K562 (cell line): ENCODE results near the gene CITED1. TPM values are rescaled to one million over a fixed set of nuclear protein-coding genes. Genes with fewer than 3 reads are reported as not detected.

ENCODE experiments used
- ATAC-seq: fragments of 200-7000 bp; cut with Tn5 transposase; 3 replicates; pipeline ENCODE4 v1.9.1; 2020; ENCODE audit warnings: moderate library complexity
- BruUV-seq: library from RNA; stranded (reverse); fragments of 400-500 nt; replicated peaks from 2 replicates; lab custom pipeline; 2021; lab: Mats Ljungman, UMichigan
- CTCF ChIA-PET: fragments of 300-600 bp; formaldehyde crosslinking; extraction: SDS; loops from one replicate; lab custom pipeline; 2021; ENCODE audit warnings: low intra/inter-chr PET ratio; lab: Yijun Ruan, JAX
- POLR2A ChIA-PET: fragments of 300-600, 350-650 bp; sonication (Branson Sonifier 250); formaldehyde crosslinking; extraction: SDS; loops from one replicate; lab custom pipeline; 2021; ENCODE audit warnings: antibody characterized with exemption, inconsistent platforms; lab: Yijun Ruan, JAX
- DNase-seq, 4 experiments: peaks; one replicate each; pipeline versions ENCODE4 v3.0.0 to v3.0.0-alpha.2; 2011 to 2018; ENCODE audit warnings: low spot score in 3 of 4, mixed read lengths in 3 of 4; ENCODE audit errors: extremely low read depth in 1 of 4
- FAIRE-seq: peaks from 2 replicates; lab custom pipeline; 2011; peaks lifted over from hg19 to GRCh38; lab: Jason Lieb, UNC
- H2AFZ ChIP-seq: 2 replicates; pipeline ENCODE4 v1.6.0; 2011; ENCODE audit warnings: low read depth, low read length, control low read depth, inconsistent platforms
- H3K27ac ChIP-seq: fragments of 200-600 bp; 3 replicates; pipeline ENCODE4 v1.8.0; 2011; ENCODE audit warnings: low read depth, mild to moderate bottlenecking, control low read depth, inconsistent platforms, low read length, moderate library complexity, mixed read lengths; ENCODE audit errors: extremely low read depth
- H3K27me3 ChIP-seq, 2 experiments: fragments of 300-600 bp in 1 of 2; 2 replicates in 1 of 2; 3 replicates in 1 of 2; pipeline versions ENCODE4 v1.6.0 to v1.8.0; 2011; ENCODE audit warnings: inconsistent platforms in 2 of 2, low read length in 2 of 2, mild to moderate bottlenecking in 1 of 2, mixed read lengths in 1 of 2, moderate library complexity in 1 of 2; ENCODE audit not compliant: control insufficient read depth in 2 of 2, insufficient read depth in 2 of 2
- H3K36me3 ChIP-seq: fragments of 300-600 bp; 3 replicates; pipeline ENCODE4 v1.8.0; 2011; ENCODE audit warnings: mild to moderate bottlenecking, low read length, inconsistent platforms; ENCODE audit not compliant: control insufficient read depth, insufficient read depth
- H3K4me1 ChIP-seq, 2 experiments: fragments of 200-600 bp in 1 of 2; replicated peaks in 1 of 2; 2 replicates in 1 of 2; 3 replicates in 1 of 2; pipeline versions ENCODE4 v1.5.1 to v1.8.0; 2011; ENCODE audit warnings: inconsistent platforms in 2 of 2, low read length in 2 of 2, mild to moderate bottlenecking in 1 of 2, mixed read lengths in 1 of 2, moderate library complexity in 1 of 2; ENCODE audit not compliant: control insufficient read depth in 2 of 2, insufficient read depth in 2 of 2
- H3K4me2 ChIP-seq: 2 replicates; pipeline ENCODE4 v1.6.1; 2011; ENCODE audit warnings: low read length, control low read depth, inconsistent platforms, mixed read lengths; ENCODE audit not compliant: insufficient read depth
- H3K4me3 ChIP-seq: fragments of 200-600 bp; sonication (generic), shearing (Covaris generic); 2 replicates; pipeline ENCODE4 v1.5.1; 2016; ENCODE audit warnings: control low read depth, inconsistent platforms
- H3K79me2 ChIP-seq: fragments of 200-600 bp; 3 replicates; pipeline ENCODE4 v1.8.0; 2011; ENCODE audit warnings: low read length, inconsistent platforms; ENCODE audit not compliant: control insufficient read depth, insufficient read depth
- H3K9ac ChIP-seq, 2 experiments: 2 replicates each; pipeline versions ENCODE4 v1.6.0 to v1.6.1; 2011; ENCODE audit warnings: low read depth in 2 of 2, low read length in 2 of 2, control low read depth in 1 of 2, inconsistent platforms in 1 of 2, mild to moderate bottlenecking in 1 of 2, mixed read lengths in 1 of 2; ENCODE audit not compliant: insufficient read depth in 1 of 2
- H3K9me1 ChIP-seq: one replicate; pipeline ENCODE4 v1.6.0; 2011; ENCODE audit warnings: inconsistent platforms, mild to moderate bottlenecking, low read length, moderate library complexity; ENCODE audit not compliant: control insufficient read depth, insufficient read depth
- H3K9me3 ChIP-seq: replicated peaks from 2 replicates; pipeline ENCODE4 v1.5.1; 2011; ENCODE audit warnings: low read depth, low read length, inconsistent platforms; ENCODE audit not compliant: control insufficient read depth, insufficient read depth
- H4K20me1 ChIP-seq: replicated peaks from 2 replicates; pipeline ENCODE4 v1.6.1; 2011; ENCODE audit warnings: low read length, inconsistent platforms, mixed read lengths; ENCODE audit not compliant: control insufficient read depth, insufficient read depth
- E2F8 ChIP-seq: fragments of 450-650 bp; IDR thresholded peaks from 2 replicates; pipeline ENCODE4 v1.7.1; 2018; ENCODE audit warnings: mild to moderate bottlenecking, low read depth; ENCODE audit not compliant: partially characterized antibody
- ELF4 ChIP-seq: fragments of 450-650 bp; formaldehyde crosslinking; IDR thresholded peaks from 2 replicates; pipeline ENCODE4 v1.4.0; 2022; ENCODE audit warnings: missing genetic modification characterization
- GATA2 ChIP-seq: sonication (generic); formaldehyde crosslinking; IDR thresholded peaks from 2 replicates; pipeline ENCODE4 v1.4.0; 2020; ENCODE audit warnings: mild to moderate bottlenecking, missing genetic modification reagents
- LEF1 ChIP-seq: fragments of 450-650 bp; IDR thresholded peaks from 2 replicates; pipeline ENCODE4 v1.6.1; 2016; ENCODE audit warnings: mild to moderate bottlenecking
- MCM5 ChIP-seq: fragments of 450-650 bp; IDR thresholded peaks from 2 replicates; pipeline ENCODE4 v1.6.1; 2016; ENCODE audit warnings: low read depth
- NUFIP1 ChIP-seq: fragments of 450-650 bp; IDR thresholded peaks from 2 replicates; pipeline ENCODE4 v1.6.1; 2018; ENCODE audit not compliant: partially characterized antibody
- RBM14 ChIP-seq: fragments of 200-400 bp; formaldehyde crosslinking; IDR thresholded peaks from 2 replicates; pipeline ENCODE4 v1.6.1; 2018; ENCODE audit warnings: low read depth, mild to moderate bottlenecking, low read length, moderate library complexity, borderline replicate concordance; ENCODE audit not compliant: insufficient read depth
- SAFB ChIP-seq: fragments of 200-400 bp; formaldehyde crosslinking; IDR thresholded peaks from 2 replicates; pipeline ENCODE4 v1.6.1; 2017; ENCODE audit warnings: low read depth, low read length, borderline replicate concordance
- SMC3 ChIP-seq: conservative IDR thresholded peaks from 2 replicates; pipeline ENCODE4 v1.6.1; 2011; ENCODE audit warnings: low read depth, low read length, improper control_type of control experiment; ENCODE audit not compliant: insufficient read depth
- TCF3 ChIP-seq: sonication (generic); formaldehyde crosslinking; IDR thresholded peaks from 2 replicates; pipeline ENCODE4 v1.4.0; 2020; ENCODE audit warnings: mild to moderate bottlenecking, missing genetic modification reagents
- ZFPM2 ChIP-seq: fragments of 250-450 bp; sonication (Bioruptor Pico); IDR thresholded peaks from 2 replicates; pipeline ENCODE4 v1.5.1; 2022; ENCODE audit warnings: mild to moderate bottlenecking
- ZNF778 ChIP-seq: fragments of 450-650 bp; formaldehyde crosslinking; IDR thresholded peaks from 2 replicates; pipeline ENCODE4 v1.4.0; 2020; ENCODE audit warnings: mild to moderate bottlenecking, moderate library complexity
- WGBS: fragments of 100-300 bp; shearing (Covaris generic); methylation state at CpG from one replicate; pipeline ENCODE4 v1.1.6; 2016; ENCODE audit warnings: low coverage, mixed read lengths; ENCODE audit not compliant: insufficient coverage; ENCODE audit errors: missing lambda C conversion rate; 5-methylcytosine and 5-hydroxymethylcytosine counted together
- in situ Hi-C: fragments of 300-500 bp; cut with MboI; formaldehyde crosslinking; loops from 4 replicates; pipeline ENCODE4 v1.15.0; 2018; ENCODE audit warnings: inconsistent platforms, mixed read lengths
- intact Hi-C: fragments of 100-400 bp; cut with micrococcal nuclease; formaldehyde crosslinking; loops from 2 replicates; pipeline ENCODE4 v1.14.2; 2022
- polyA plus RNA-seq, 8 experiments: library from polyadenylated mRNA; depleted of rRNA in 4 of 8; stranded (reverse) in 5 of 8; unstranded in 3 of 8; fragments of >200 nt; fragmentation: Nextera tagmentation in 2 of 8; fragmentation: Illumina TruSeq in 1 of 8; extraction: Ambion mirVana in 2 of 8; extraction: Trizol in 1 of 8; gene quantifications; 2 replicates each; pipeline versions ENCODE4 v1.2.1 to v1.2.3, GENCODE V29; 2011 to 2014; ENCODE audit warnings: inconsistent platforms in 1 of 8, missing spikeins in 1 of 8
- total RNA-seq, 7 experiments: library from RNA; depleted of rRNA in 6 of 7; stranded (reverse); fragments of >200 nt in 6 of 7; fragmentation: Illumina TruSeq in 2 of 7; extraction: Trizol in 2 of 7; gene quantifications; 2 replicates each; pipeline versions ENCODE4 v1.2.1 to v1.2.3, GENCODE V29; 2011 to 2021; ENCODE audit warnings: low replicate concordance in 1 of 7
- TF ChIP-seq, protein P1 (sequence below): fragments of 250-450 bp; sonication (Bioruptor Pico); IDR thresholded peaks from 2 replicates; pipeline ENCODE4 v1.5.0; 2020; ENCODE audit warnings: mild to moderate bottlenecking, borderline replicate concordance

CITED1 gene
- total and polyA plus RNA-seq, 9 of the 15 experiments (the other 6 are each of a cell fraction or from before 2014, with no cell fraction given) = 0.56 to 5.8 (median 4.2) TPM

GRCh38 chrX:72313707-72314641 is 8.3 kb upstream of the CITED1 start:
- in situ Hi-C loops = loop anchor here (25.0 kb wide), 1 partner anchor 223 kb away; no protein-coding TSS in a partner anchor
- ATAC-seq = no peak
- Histone ChIP-seq H4K20me1 (no peaks in the 10 kb centered on the region), H3K9me1 (no peaks in the 10 kb centered on the region), H3K27ac (no peak overlapping the region), H2AFZ (no peak overlapping the region), H3K9ac (peak overlapping the region in 1 of 2 experiments; percentile 52; a peak in 1 of 4 replicates), H3K36me3 (no peaks in the 10 kb centered on the region), H3K79me2 (no peaks in the 10 kb centered on the region), H3K4me3 (no peak overlapping the region), H3K4me1 (peaks cover 2 to 5% of the 10 kb centered on the region in 2 experiments; a peak in 2 of 5 replicates), H3K9me3 (no peaks in the 10 kb centered on the region), H3K27me3 (no peaks in the 10 kb centered on the region), H3K4me2 (no peak overlapping the region)
- intact Hi-C loops = no loop called here
- DNase-seq = no peak
- no TSS peak for BruUV-seq
- 21% methylated on average over 4 of the region's 8 CpGs for WGBS
- POLR2A ChIA-PET = interaction anchor here (0.6 kb wide), 1 partner anchor 875 kb away, joined by 4 read pairs; no protein-coding TSS in a partner anchor
- TF ChIP-seq ZFPM2 (no peak), SMC3 (no peak), GATA2 (CRISPR knock-in tag) (no peak), NUFIP1 (no peak), ZNF778 (CRISPR knock-in tag) (no peak), LEF1 (no peak), RBM14 (no peak), MCM5 (no peak), TCF3 (no peak), ELF4 (no peak), SAFB (no peak), E2F8 (no peak)
- TF ChIP-seq, protein P1, sequence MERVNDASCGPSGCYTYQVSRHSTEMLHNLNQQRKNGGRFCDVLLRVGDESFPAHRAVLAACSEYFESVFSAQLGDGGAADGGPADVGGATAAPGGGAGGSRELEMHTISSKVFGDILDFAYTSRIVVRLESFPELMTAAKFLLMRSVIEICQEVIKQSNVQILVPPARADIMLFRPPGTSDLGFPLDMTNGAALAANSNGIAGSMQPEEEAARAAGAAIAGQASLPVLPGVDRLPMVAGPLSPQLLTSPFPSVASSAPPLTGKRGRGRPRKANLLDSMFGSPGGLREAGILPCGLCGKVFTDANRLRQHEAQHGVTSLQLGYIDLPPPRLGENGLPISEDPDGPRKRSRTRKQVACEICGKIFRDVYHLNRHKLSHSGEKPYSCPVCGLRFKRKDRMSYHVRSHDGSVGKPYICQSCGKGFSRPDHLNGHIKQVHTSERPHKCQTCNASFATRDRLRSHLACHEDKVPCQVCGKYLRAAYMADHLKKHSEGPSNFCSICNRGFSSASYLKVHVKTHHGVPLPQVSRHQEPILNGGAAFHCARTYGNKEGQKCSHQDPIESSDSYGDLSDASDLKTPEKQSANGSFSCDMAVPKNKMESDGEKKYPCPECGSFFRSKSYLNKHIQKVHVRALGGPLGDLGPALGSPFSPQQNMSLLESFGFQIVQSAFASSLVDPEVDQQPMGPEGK (CRISPR knock-in tag) = no peak
- CTCF ChIA-PET = no interaction called here
- no peak for FAIRE-seq
